GM19099 (cell line): ENCODE data around the gene PIP5K1B.

Experiments used
- POLR2A ChIP-seq: IDR thresholded peaks from 3 replicates; pipeline ENCODE4 v1.6.1; 2011; ENCODE audit warnings: low read depth; ENCODE audit not compliant: insufficient read length; ENCODE audit errors: extremely low read depth

The PIP5K1B gene

GRCh38 chr9:68802525-68803015, 97.5 kb downstream of the PIP5K1B start:
- TF ChIP-seq POLR2A, result peak; percentile 35

- TF ChIP-seq POLR2A, result no peak
Observed at GRCh38 chr9:68804911-68805889, 100.2 kb downstream of the PIP5K1B start.

GRCh38 chr9:68805890-68806517, 101.0 kb downstream of the PIP5K1B start:
- no peak for TF ChIP-seq POLR2A

DNA sequence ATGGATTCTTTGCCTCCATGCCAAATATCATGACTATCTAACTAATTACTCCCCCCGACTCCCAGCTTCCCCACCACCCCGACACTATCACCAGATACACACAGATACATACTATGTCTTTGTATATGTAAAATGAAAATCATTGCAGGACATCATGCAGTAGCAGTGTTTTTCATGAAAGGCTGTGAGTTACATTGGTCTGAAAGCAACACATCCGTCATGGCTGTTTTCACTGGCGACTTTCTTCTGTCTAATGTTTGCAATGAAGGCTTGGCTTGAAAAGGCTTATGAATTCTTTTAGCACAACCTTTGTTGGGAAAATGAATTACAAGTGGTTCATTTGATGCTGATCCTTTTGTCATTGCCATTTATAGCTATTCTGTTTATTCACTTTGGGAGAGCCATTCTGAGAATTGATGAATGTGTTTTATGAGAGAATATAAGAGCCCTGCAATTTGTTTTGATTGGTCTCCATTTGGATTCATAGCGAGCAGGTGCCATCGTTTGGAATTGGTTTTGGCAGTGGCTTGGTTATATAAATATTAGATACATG, 103.4 kb downstream of the PIP5K1B start:
- no peak for TF ChIP-seq POLR2A

DNA sequence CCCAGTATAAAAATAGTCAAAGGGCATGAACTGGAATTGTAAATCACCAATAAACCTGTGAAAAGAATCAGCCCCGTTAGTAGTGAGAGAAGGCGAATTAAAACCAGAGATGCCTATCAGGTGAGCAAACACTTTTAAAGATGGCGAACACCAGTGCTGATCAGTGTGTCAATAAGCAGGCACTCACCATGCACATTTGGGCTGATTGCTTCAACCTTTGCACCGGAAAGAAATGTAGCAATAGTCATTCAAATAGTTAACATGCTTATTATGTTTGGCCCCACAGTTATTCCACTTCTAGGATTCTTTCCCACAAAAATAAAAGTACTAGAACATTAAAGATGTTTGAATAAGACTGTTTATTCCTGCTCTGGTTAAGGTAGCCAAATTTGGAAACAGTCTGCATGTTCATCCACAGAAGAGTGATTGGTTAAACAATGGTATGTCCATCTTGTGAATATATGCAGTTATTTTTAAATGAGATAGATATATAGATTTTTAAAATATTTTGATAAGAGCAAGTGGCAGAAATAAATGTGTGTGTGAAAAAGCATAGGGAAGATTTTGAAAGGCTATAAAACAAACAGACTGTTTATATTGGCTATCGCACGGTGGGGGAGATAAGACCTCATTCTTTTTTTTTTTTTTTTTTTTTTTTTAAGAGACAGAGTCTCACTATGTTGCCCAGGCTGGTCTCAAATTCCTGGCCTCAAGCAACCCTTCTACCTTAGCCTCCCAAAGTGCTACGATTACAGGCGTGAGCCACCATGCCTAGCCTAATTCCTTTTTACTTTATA, 112.2 kb downstream of the PIP5K1B start:
- TF ChIP-seq POLR2A, result no peak

DNA sequence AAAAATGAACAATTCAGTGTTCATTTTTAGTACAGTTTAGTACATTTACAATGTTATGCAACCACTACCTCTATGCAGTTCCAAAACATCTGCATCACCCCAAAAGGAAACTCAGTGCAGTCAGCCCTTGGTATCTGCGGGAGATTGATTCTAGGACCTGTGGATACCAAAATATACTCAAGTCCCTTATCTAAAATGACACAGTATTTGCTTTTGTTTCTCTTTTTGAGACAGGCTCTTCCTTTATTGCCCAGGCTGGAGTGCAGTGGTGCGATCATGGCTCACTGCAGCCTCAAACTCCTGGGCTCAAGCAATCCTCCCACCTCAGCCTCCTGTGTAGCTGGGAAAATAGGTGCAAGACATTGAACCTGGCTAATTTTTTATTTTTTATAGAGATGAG, 114.0 kb downstream of the PIP5K1B start:
- no peak for TF ChIP-seq POLR2A

- TF ChIP-seq POLR2A, result no peak
Observed at GRCh38 chr9:68821911-68822310, 116.9 kb downstream of the PIP5K1B start.

DNA sequence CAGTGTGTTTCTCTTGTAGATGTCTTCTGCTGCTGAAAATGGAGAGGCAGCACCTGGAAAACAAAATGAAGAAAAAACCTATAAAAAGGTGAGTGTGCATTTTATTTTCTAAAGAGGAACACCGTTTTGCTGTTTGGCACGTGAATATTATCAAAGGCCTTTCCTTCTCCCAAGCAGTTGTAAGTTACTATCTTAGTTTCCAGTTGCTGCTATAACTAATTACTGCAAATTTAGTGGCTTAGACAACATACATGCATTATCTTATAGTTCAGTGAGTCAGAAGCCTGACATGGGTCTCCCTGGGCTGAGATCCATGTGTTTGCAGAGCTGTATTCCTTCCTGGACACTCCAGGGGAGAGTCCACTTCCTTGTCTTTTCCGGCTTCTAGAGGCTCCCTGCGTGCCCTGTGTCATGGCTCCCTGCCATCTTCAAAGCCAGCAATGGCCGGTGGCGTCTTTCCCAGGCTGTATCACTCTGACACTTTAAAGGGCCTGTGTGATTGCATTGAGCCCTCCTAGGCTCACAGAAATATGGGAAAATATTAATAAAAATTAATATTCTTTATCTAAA, 117.6 kb downstream of the PIP5K1B start:
- TF ChIP-seq POLR2A, result no peak

DNA sequence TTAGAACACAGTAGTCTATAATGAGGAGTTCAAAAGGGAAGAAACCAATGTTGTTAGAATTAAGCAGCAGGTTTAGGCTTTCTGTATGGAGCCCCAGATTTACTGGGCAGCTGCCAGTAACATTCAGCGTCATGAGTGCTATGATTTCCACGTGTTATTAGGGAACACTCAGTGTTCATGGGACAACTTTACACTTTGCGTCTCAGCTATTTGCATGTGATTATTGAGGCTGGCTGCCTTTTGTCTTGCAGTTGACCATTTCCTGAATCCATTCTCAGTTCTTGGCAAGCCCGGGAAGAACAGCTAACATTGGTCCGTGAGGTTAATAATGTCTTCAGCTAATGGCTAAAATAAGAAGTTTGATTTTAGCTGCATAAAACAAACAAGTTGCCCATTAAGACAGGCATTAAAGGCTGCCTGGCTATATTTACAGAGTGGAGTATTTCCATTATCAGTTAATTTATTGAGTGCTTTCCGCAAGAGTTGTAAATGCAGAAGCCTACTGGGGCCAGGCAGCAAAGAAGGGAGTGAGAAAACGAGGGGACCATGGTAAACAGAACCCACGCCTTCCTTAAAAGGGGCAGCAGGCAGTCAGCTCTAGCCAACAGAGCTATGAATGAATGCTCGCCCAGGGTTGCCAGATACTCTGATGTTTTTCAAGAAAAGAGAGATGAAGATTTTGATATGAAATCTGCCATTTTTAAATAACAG, 120.9 kb downstream of the PIP5K1B start:
- no peak for TF ChIP-seq POLR2A

- TF ChIP-seq POLR2A, result no peak
Observed at GRCh38 chr9:68827837-68828744, 123.1 kb downstream of the PIP5K1B start.

- no peak for TF ChIP-seq POLR2A
Observed at GRCh38 chr9:68832101-68832500, 127.1 kb downstream of the PIP5K1B start.

GRCh38 chr9:68832861-68833518, 128.0 kb downstream of the PIP5K1B start:
- TF ChIP-seq POLR2A, result no peak
